ENCODE results near the gene WBP4.
"Not testable (repeated sequence)": the region's sequence is repeated elsewhere in the genome, so short reads cannot be mapped to it uniquely, and the experiment has no call there.

WBP4 gene

DNA sequence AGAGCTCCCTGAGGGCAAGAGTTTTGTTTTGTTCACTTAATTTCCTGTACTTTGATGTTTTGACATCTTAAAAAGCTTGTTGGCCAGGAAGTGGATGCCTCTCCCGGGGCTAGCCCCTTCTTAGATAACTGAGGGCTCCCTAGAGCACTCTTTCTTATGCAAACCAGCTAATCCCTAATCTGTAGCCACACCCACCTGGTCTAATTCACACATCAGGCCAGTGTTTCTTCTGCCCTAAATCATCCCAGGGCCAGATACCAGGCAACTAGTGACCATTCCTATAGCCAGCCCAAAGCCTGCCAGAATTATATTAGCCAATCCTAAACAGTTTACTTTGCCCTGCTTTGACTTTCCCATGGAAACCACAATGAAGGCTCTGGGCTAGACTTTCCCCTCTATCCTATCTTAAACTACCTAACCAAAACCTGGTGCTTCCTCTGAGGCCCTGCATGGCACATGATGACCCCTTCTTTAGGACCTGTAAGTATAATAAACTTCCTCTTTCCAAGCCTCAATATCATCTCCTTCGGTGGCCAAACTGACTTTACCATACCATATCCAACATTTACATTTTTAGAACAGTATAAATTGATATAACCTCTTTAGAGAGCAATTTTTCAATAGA lies 24.8 kb downstream of the WBP4 start:
- no peak for DNase-seq

DNA sequence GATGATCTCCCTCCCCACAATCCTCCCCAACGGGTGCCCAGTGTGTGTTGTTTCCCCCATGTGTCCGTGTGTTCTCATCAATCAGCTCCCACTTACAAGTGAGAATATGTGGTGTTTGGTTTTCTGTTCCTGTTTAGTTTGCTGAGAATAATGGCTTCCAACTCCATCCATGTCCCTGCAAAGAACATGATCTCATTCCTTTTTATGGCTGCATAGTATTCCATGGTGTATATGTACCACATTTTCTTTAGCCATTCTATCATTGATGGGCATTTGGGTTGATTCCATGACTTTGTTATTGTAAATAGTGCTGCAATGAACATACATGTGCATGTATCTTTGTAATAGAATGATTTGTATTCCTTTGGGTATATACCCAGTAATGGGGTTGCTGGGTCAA lies 34.4 kb downstream of the WBP4 start:
- DNase-seq = not testable (repeated sequence)

DNA sequence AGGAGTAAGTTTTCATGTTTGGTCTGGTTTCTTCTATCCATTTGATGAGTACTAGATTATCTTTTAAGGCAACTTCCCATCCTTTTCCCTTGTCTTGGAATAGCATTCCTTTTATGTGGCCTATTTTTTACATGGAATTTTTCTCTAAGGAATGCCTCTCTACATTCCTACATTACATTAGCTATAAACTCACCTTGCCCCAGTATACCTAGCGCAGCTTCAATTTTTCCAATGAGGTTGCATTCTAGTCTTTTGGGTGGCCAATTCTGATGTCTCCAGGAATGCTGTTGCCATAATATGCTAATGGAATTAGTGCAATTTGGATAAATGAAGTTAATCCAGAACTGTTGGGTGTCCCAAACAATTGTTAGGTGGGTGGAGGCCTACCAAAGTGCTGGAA lies 37.5 kb downstream of the WBP4 start:
- no peak for DNase-seq

- no peak for DNase-seq
Measured at GRCh38 chr13:41099986-41100385, 38.7 kb downstream of the WBP4 start.

DNA sequence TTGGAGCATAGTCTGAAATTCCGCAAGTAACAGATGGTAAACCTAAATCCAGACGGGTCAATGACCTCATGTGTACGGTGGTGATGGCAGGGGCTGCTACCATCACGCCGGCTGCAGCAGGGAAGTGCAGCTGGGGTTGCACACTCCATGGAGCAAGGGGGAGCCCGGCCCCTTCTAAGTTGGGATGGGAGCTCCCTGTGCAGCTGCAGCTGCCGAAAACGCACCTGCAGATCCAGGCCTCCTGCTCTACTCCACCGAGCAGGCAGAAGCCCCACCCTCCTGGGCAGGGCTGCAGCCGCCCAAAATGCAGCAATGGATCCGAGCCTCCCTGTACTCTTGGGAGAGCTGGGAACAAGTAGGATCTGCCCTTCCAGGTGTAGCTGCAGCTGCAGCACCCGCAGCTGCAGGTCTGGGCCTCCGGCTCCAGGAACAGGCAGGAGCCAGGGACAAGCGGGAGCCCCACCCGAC lies 45.8 kb downstream of the WBP4 start:
- DNase-seq = peak; percentile 63

DNA sequence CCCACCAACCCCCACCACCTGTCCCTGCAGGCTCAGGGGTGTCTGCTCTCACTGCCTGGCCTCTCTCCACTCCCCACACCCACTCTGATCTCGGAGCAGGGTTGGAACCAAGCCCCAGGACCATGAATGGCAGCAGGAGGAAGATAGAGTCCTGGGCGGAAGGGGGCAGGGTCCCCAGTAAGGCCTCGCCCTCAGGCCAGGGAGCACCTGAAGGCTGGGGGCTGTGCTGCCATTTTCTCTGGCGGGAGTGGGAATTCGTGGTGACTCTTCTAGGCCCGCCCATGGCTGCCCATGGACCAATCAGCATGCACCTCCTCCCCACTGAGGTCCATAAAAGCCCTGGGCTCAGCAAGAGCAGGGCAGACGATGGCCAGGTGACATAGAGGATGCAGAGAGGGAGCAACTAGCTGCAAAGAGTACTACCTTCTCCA lies 46.3 kb downstream of the WBP4 start:
- DNase-seq = no peak

DNA sequence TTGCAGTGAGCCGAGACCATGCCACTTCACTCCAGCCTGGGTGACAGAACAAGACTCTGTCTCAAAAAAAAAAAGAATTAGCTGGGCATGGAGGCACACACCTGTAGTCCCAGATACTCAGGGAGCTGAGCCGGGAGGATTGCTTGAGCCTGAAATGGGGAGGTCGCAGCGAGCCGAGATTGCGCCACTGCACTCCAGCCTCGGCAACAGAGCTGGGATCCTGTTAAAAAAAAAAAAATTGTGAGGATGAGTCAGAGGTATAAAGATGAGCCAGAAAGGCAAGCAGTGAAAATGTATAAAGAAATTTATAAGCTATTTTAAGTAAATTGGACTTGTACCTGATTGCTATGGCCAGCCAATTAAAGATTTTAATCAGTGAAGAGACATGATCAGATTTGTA lies 50.1 kb downstream of the WBP4 start:
- no peak for DNase-seq

GRCh38 chr13:41117869-41118268 lies 56.6 kb downstream of the WBP4 start:
- no peak for DNase-seq

- DNase-seq = no peak
Measured at GRCh38 chr13:41122838-41123237, 61.5 kb downstream of the WBP4 start.

DNA sequence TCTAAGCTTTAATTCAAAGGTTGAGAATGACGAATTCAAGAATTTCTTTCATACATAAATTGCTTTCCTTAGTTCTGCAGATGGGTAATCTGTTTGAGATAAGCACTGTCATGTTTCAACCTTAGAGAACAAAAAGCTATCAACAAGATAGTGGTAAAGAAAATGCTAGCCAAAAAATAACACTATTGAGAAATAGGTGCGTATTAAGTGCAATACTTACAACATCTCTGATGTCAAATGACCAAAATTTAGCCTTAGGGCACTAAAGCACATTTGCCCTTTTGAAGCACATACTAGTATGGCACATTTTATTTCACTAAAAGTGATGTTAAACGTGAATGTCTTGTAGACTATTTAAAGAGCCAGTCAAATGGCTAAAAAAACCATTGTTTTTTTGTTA lies 66.4 kb downstream of the WBP4 start:
- DNase-seq = no peak

DNA sequence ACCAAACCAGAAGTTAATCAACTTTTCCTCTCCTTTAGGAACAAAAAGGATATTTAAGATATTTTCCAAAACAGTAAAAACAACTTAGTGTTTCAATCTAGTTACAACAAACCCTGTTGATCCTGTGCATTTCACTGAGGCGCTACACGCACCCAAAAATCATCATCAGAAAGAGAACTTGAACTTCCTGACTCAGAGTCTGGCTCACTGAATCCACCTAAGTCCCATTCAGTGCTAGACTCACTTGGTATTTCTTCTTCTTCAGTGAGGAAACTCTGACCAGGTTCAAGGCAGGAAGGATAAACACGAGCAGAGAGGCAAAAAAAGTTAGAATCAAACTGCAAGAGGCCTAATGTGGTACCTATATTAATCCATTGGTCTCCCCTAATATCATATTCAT lies 69.0 kb downstream of the WBP4 start:
- no peak for DNase-seq

- DNase-seq = not testable (repeated sequence)
Measured at GRCh38 chr13:41131189-41131588, 69.9 kb downstream of the WBP4 start.

- DNase-seq = not testable (repeated sequence)
Measured at GRCh38 chr13:41131660-41132511, 70.6 kb downstream of the WBP4 start.

- DNase-seq = peak; percentile 94
Measured at GRCh38 chr13:41132512-41133152, 71.3 kb downstream of the WBP4 start, which contains the start of gene KBTBD6. KBTBD6 (minus strand) TSS chr13:41132802; CDS start chr13:41132511, 291 bp downstream.
